ENCODE data around the gene HDAC7. TPM values are rescaled to one million over a fixed set of nuclear protein-coding genes. Genes with fewer than 3 reads are reported as not detected.

HDAC7 gene
- total RNA-seq, 1 donor from 2014 or later: 76.0 TPM

- no peak for DNase-seq (ENCODE audit: low read depth, low spot score)
- H3K27me3 Mint-ChIP-seq (ENCODE audit: low read depth): peaks cover 13% of the 10 kb centered on the region
- peaks cover 25% of the 10 kb centered on the region for H3K4me1 Mint-ChIP-seq
- H3K36me3 Mint-ChIP-seq (ENCODE audit: low read depth): no peaks in the 10 kb centered on the region
- H3K27ac Mint-ChIP-seq (ENCODE audit: unreplicated experiment): no peak overlapping the region
- no peaks in the 10 kb centered on the region for H3K9me3 Mint-ChIP-seq
- peak overlapping the region; percentile 32 for H3K4me3 Mint-ChIP-seq
- no peak for TF ChIP-seq CTCF (conservative IDR thresholded peaks at IDR 0.05)
Observed at GRCh38 chr12:47755655-47756562, 63.8 kb downstream of the HDAC7 start.

GRCh38 chr12:47754881-47755280 lies 64.8 kb downstream of the HDAC7 start:
- peaks cover 10% of the 10 kb centered on the region for H3K27me3 Mint-ChIP-seq (ENCODE audit: low read depth)
- no peak overlapping the region for H3K4me3 Mint-ChIP-seq
- H3K9me3 Mint-ChIP-seq: no peaks in the 10 kb centered on the region
- no peak overlapping the region for H3K27ac Mint-ChIP-seq (ENCODE audit: unreplicated experiment)
- TF ChIP-seq CTCF (conservative IDR thresholded peaks at IDR 0.05): no peak
- no peak for DNase-seq (ENCODE audit: low read depth, low spot score)
- H3K36me3 Mint-ChIP-seq (ENCODE audit: low read depth): no peaks in the 10 kb centered on the region
- peaks cover 25% of the 10 kb centered on the region for H3K4me1 Mint-ChIP-seq

GRCh38 chr12:47754126-47754525 lies 65.6 kb downstream of the HDAC7 start:
- Mint-ChIP-seq H3K27ac (ENCODE audit: unreplicated experiment) (no peak overlapping the region), H3K4me1 (peaks cover 25% of the 10 kb centered on the region)

GRCh38 chr12:47753021-47754001 lies 66.4 kb downstream of the HDAC7 start:
- H3K27me3 Mint-ChIP-seq (ENCODE audit: low read depth): peaks cover 12% of the 10 kb centered on the region
- peak overlapping the region; percentile 38 for H3K4me3 Mint-ChIP-seq

More at GRCh38 chr12:47754126-47754525, 65.6 kb downstream of the HDAC7 start:
- peaks cover 12% of the 10 kb centered on the region for H3K27me3 Mint-ChIP-seq (ENCODE audit: low read depth)
- TF ChIP-seq CTCF (conservative IDR thresholded peaks at IDR 0.05): no peak
- no peak overlapping the region for H3K4me3 Mint-ChIP-seq
- no peaks in the 10 kb centered on the region for H3K36me3 Mint-ChIP-seq (ENCODE audit: low read depth)
- no peaks in the 10 kb centered on the region for H3K9me3 Mint-ChIP-seq
- DNase-seq (ENCODE audit: low read depth, low spot score): no peak

More at GRCh38 chr12:47753021-47754001, 66.4 kb downstream of the HDAC7 start:
- Mint-ChIP-seq H3K4me1 (peaks cover 25% of the 10 kb centered on the region), H3K9me3 (no peaks in the 10 kb centered on the region), H3K36me3 (ENCODE audit: low read depth) (no peaks in the 10 kb centered on the region), H3K27ac (ENCODE audit: unreplicated experiment) (peak overlapping the region; percentile 52)
- no peak for TF ChIP-seq CTCF (conservative IDR thresholded peaks at IDR 0.05)
- DNase-seq (ENCODE audit: low read depth, low spot score): no peak
